Stimulated activated CD8-positive, alpha-beta memory T cell treated with anti-CD3 and anti-CD28 coated beads, Interleukin-2, amount 100 ng/mL, for 1 hour (primary cell): ENCODE data around the gene SARM1.
A peak's percentile ranks its signal among the peaks of the same experiment; 100 is the strongest.
"Not testable (repeated sequence)": the region's sequence is repeated elsewhere in the genome, so short reads cannot be mapped to it uniquely, and the experiment has no call there.

Source experiments
- DNase-seq, 2 donors: peaks; one replicate each; pipeline ENCODE4 v3.0.0-alpha.2; 2020; ENCODE audit warnings: low read depth in 2 of 2

SARM1 gene

DNA sequence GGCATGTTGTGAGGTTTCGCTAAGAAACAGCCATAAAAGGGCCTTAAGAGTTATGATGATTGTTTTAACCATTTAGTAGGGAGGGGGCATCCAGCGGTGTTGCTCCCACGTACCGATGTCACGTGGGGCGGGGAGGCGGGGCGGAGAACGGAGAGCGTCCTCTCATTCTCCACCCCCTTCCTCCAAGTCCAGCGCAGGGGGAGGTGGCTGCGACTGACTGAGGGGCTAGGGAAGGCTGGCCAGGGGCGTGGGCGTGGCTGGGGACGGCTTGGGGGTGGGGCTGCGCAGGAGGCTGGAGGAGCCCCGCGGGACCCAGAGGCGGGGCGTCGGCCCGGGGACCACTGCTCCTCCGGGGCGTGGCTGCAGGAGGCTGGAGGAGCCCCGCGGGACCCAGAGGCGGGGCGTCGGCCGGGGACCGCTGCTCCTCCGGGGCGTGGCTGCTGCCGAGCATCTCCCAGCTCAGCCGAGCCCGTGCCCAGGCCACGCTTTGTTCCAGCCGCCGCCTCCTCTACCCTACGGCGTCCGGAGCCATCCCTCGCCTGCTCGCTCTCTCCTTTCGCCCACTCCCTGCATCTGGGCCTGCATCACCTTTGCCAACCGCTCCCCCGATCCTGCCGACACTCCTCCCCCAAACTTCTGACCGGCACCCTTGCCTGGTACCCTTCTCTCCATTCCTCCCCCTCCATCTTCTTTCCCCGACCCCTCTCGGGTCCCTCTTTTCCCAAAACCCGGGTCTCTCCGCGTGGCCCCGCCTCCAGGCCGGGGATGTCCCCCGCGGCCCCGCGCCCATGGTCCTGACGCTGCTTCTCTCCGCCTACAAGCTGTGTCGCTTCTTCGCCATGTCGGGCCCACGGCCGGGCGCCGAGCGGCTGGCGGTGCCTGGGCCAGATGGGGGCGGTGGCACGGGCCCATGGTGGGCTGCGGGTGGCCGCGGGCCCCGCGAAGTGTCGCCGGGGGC lies at the start of gene SARM1:
SARM1 (plus strand) TSS at position 450 of the 958 bp plus-strand sequence; CDS start at position 789, 339 bp downstream.
- DNase-seq, result peak; percentile 51 to 64

GRCh38 chr17:28324267-28324745 lies 47.2 kb upstream of the SARM1 start:
- no peak for DNase-seq

DNA sequence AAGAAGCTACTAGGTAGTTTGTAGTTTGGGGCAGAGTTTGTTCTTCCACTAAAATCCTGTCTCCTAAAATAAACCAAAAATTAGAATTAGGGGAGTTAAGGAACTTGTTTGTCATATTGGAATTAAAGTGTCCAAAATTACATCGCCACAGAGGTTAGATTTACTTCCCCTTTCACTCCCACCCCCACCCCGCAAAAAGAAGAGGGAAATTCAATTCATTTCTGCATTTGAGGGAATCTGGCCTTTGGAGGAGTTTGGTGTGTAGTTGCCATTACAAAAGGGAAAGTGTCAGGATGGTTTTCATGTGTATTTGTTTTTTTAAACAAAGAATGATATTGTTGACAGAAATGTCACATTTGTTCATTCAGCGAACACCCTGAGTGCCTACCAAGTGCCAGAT lies 46.7 kb upstream of the SARM1 start:
- no peak for DNase-seq

GRCh38 chr17:28325211-28325610 lies 46.3 kb upstream of the SARM1 start:
- no peak for DNase-seq

DNA sequence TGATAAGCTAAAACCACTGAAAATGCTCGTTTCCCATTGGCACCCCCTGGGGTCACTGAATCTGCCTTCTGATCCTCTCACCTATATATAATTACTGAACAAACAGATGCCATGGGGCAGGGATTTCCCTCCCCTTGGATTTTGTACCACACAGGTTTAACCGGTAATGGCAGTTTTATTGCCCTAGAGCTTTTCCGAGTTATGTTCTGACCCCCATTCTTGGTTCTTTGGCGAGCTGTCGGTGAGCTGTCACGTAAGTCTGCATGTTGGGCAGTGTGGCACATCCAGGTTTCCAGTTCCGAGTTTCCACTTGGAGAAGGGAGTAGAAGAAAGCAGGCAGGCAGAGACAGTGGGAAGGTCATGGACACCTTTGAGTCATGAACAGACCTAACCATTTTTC lies 45.4 kb upstream of the SARM1 start:
- no peak for DNase-seq

- DNase-seq, result no peak
Measured at GRCh38 chr17:28327031-28327607, 44.4 kb upstream of the SARM1 start.

GRCh38 chr17:28327709-28328108 lies 43.8 kb upstream of the SARM1 start:
- no peak for DNase-seq

- no peak for DNase-seq
Measured at GRCh38 chr17:28328325-28328724, 43.2 kb upstream of the SARM1 start.

DNA sequence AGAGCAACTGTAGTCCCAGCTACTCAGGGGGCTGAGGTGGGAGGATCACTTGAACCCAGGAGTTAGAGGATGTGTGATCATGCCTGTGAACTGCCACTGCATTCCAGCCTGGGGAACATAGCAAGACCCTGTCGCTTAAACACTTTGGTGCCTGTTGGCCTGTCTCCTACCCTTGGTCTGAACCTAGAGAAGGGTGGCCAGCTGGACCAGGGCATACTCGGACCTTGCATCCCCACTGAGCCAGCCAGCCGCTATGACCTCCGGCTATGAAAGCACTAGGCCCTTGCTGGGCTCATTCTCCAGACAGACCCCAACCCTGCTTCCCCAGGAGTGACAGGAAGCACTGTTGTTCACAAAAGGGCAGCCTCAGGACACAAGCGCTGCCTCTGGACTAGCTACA lies 40.8 kb upstream of the SARM1 start:
- DNase-seq, result no peak

- no peak for DNase-seq
Measured at GRCh38 chr17:28331891-28332420, 39.5 kb upstream of the SARM1 start.

GRCh38 chr17:28333083-28333746 lies 38.3 kb upstream of the SARM1 start:
- DNase-seq, result no peak

GRCh38 chr17:28334171-28334570 lies 37.3 kb upstream of the SARM1 start:
- DNase-seq, result no peak

DNA sequence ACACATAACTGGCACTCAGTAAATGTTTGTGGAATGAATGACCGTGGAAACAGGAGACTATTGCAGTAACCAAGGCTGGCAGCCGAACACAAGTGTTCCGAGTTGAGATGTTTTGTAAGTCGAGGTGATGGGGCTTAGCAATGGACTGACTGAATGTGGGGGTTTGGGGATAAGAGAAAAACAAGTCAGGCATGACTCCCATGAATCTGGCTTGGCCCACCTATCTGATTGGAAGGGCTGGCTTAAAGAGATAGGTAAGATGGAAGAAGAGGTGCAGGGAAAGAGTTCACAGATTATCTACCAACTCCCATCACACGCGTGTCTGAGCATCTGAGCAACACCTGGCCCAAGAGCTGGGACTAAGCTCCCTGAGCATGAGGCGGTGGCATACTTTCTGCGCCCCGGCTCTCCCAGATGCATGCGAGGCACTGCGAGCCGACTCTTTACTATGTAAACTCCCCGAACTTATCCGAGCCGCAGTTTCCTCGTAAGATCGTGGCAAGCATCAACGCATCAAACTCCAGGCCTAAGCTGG lies 36.8 kb upstream of the SARM1 start:
- no peak for DNase-seq

- peak; percentile 92 to 95 for DNase-seq
Measured at GRCh38 chr17:28335201-28335958, 36.1 kb upstream of the SARM1 start, which contains the start of the genes IFT20 and TNFAIP1. Gene IFT20, minus strand, starts transcription at chr17:28335472. Its CDS starts 3,487 bp downstream, at chr17:28331985. Gene TNFAIP1, plus strand, starts transcription at chr17:28335761. Its CDS starts 3,761 bp downstream, at chr17:28339522.

GRCh38 chr17:28335959-28336871 lies 35.3 kb upstream of the SARM1 start:
- no peak for DNase-seq

DNA sequence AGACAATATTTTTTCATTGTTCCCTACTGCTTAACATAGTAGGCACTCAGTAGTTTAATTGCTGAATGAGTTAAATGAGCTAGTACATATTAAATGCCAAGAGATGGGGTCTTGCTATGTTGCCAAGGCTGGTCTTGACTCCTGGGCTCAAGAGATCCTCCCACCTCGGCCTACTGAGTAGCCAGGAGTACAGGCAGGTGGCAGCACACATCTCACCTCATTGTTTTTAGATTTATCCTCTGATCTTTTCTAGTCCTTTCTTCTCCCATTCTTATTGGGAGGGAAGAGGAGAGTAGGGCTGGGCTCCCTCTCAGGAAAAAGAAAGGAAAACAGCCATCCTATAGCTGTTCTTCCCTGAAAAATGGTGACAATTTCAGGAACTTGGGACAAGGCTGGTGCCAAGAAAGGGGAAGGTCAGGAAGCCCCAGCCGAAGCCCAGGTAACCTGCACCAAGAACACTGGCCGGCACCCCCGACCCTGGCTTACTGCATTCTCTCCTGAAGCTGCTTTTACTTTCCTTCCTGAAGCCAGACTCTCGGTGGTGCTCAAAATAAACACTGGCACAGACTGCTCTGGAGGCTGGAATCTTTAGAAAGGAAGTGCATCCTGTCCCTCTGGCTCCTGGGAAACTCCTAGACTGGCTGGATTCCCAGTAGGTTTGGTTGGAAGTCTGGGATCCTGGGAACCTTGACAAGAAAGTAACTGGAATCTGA lies 33.3 kb upstream of the SARM1 start:
- no peak for DNase-seq

GRCh38 chr17:28338769-28339212 lies 32.7 kb upstream of the SARM1 start:
- not testable (repeated sequence) for DNase-seq

DNA sequence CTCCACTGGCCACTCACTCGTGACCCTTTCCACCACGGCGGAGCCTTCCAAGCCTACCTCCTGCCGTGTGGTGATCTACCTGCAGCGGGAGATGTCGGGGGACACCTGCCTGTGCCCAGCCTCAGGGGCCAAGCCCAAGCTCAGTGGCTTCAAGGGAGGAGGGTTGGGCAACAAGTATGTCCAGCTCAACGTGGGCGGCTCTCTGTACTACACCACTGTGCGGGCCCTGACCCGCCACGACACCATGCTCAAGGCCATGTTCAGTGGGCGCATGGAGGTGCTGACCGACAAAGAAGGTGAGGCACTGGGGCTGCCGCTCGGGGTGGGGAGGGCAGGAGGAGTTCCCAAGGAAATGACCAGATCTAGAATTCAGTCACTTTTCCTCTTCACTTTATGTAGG lies 32.1 kb upstream of the SARM1 start:
- no peak for DNase-seq

GRCh38 chr17:28340374-28340773 lies 31.1 kb upstream of the SARM1 start:
- no peak for DNase-seq
